CD4-positive, alpha-beta T cell treated with Interleukin-10 for 1 hour (primary cell): Measurements from ENCODE around the gene NLGN1.

Experiments used
- DNase-seq: peaks from one replicate; pipeline ENCODE4 v3.0.0-alpha.2; 2020

The NLGN1 gene

DNA sequence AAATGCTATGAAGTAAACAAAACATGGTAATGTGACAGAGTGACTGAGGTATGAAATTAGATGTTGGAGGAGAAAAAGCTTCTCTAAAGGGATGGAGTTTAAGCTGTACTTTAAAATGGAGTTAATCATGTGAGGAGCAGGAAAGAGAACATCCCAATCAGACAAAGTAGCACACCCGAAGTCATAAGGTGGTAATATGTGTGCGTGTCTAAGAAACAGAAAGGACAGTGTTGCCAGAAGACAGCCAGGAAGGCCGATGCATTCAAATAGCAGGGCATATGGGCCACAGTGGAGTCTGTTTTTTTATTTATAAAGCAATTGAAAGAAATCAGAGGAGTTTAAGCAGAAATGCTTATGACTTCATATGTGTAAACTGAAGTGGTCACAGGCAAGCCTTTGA, 376.3 kb downstream of the NLGN1 start:
- DNase-seq, result no peak

DNA sequence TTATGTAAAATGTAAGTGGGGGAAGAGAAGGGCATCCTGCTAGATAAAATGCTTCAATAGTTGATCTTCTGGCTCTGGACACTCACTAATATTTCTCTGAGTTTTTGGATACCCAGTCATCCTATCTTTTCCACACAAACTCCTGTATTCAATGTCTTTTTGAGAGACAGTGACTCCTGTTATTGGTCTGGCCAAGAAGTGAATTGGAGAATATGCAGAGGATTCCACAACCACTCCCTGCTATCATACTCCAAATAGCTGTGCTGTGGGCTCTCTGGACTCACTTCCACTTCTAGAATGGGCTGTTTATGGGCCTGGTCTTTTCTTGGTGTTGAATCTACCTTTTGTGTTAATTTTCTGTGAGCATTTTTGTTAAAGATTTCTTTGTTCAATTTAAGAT, 376.8 kb downstream of the NLGN1 start:
- no peak for DNase-seq

DNA sequence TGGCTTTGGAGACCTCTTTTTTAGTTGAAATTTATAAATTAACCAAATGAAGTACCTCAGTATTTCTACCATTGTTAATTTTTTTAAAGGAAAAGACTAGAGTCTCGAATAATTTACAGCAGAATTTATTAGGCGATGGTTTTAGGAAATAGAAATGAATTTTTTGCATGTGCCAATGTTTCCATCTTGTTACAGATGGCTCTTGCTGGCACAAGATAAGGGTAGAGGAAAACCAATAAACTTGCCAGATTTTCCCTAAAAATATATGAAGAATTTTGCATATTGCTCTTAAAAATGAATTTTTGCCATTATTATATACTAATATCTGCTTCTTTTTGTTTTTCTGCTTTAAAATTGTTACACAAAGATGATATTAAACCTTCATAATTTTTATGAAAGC, 380.7 kb downstream of the NLGN1 start:
- no peak for DNase-seq

DNA sequence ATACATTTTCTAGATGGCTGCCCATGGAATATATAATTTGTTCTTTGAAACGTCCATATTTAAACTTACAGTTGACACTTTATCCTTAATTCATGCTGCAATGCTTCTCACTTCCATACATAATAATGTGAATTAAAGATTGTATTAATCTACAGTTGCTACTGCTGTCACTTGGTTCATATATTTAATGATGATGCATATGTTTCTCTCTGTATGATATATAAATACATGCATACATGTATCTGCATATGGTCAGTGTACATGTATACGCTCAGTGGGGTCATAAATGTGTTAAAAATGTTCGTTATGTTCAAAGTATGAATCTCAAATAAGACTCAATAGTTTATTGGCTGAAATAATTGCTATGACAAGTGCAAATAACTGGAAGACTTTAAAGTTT, 382.5 kb downstream of the NLGN1 start:
- DNase-seq, result no peak

DNA sequence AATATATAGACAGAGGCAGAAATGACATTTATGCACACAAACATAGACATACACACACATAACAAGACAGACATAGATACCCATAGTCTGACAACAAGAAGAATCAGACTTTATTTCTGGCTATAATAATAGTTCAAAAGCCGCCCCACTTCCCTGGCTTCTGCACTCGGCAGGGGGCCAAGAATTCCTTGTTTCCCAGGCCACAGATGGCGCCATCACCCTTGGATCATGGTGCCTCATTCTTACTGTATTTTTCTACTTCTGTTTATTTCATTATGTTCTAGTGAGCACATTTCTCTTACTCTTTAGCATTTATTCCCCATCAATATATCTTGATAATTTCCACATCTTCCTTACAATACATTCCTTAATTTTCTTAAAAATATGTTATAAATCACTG, 387.5 kb downstream of the NLGN1 start:
- DNase-seq, result no peak

DNA sequence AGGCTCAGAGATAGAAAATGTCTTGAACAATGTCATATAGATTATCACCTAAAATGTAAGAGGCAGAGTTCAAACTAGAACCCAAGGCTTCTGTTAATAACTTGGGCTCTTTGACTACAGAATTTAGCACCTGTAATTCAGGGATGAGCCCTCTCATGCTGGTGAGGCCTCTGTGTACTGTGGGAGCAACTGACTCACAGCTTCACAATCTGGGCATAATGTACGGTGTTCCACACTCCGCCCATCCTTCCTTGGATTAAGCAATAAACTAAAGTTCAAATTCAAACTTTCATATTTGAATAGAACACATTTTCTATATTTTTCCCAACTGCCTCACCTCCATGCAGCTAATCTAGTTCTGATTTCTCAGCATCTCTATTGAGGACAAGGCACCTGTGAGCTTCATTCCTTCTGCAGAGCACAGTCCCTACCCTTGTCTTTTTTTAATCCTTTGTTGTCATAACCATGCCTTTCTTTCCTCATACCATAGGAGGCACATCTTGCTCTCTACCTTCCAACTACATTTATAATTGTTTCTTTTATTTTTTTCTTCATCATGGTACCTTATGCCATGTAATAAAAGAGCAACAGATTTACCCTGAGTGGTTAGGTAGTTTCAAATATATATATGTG, 392.1 kb downstream of the NLGN1 start:
- DNase-seq, result no peak

DNA sequence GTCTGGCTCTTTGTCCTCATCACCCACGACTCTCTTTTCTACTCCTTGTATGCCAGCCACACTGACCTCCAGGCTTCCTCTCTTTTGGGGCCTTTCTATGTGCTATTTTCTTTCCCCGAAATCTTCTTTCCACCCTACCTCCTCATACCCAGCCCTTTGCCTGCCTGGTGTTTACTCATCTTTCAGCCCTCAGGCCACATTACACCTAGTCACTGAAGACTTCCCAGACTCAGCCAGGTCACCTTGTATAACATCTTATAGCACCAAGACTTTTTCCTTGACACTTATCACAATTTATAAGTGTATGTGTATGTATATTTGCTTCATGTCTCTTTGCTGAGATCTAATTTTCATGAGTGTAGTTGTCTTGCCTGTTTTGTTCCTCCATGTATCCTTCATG, 396.4 kb downstream of the NLGN1 start:
- no peak for DNase-seq

DNA sequence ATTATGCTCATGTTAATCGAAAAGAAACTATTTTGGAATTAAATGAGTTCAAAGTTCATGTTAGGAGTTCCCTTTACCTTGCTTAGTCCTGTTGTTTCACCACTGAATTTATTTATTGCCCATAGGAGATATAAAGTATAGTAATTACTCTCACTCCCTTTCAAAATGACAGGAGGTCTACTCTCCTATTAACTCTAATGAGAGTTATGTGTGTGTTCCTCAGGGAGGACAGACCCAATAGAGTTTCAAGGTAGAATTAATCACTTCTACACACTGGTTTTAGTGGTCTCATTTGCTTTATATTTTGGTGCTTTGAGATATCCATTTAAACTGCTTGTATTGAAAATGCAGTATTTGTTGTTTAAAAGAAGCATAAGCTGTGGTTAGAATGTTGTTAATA, 398.9 kb downstream of the NLGN1 start:
- no peak for DNase-seq

DNA sequence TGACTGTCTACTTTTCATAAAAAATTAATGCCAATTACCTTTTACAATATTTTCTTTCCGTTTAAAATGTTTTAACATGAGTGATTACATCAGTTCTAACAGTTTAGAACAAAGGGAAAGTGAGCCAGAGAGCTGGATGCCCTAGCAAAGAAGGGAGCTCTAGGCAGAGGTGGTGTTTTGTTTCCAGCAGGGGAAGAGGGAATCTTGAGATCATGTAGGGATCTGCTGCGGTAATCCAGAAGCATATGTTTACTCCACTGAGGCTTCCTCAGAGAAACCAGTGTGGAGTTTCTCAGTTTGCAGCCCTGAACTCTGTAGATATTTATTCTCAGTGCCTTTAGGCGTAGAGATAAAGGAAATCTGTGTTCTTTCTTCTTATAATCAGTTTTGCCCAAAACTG, 399.3 kb downstream of the NLGN1 start:
- no peak for DNase-seq

DNA sequence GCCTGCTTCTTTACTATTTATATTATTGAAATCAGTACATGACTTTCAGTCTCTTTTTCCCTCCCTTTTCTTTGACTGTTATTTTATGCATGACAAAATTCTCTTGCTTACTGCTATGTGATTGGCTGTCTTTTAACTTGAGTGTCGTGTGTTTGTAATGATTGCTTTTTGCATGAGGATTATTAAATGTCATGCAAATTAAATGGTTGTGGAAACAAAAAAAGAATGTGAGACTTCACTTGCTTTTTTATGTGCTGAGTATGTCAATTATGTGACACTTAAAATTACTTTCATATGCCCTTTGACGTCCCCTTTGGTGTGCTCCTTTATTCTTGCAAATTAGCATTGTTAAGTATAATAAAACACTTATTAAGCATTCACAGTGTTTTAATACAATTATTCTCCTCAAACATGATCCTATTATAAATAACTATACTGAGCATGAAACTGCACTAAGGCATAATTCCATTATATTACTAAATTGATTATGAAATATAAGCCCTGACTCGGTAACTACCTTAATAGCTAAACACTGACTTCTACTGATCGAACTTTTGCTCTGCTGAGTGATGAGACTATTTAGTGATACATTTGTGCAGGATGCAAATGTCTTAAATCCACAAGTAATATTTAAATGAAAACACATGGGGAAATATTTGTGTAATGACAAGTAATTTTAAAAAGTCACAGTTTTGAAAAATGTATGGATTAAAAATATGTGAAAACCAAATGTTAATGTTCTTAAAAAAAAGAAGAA, 401.7 kb downstream of the NLGN1 start:
- no peak for DNase-seq

DNA sequence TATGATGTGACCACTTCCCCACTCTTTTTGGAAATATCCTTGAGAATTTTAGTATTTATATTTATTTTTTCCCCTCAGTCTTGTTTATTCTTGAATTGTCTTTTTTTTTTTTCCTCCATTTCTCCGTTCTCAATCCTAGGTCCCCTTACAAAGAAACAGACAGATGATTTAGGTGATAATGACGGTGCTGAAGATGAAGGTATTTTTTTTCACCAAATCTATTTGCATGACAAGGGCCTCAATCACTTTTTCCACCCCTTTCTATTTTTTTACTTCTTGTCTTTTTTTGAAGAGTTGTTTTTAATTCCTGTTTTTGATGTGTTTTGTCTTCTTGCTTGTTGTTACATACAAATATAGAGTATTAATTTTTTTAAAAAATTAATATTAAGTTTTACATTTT, 402.6 kb downstream of the NLGN1 start:
- DNase-seq, result no peak

DNA sequence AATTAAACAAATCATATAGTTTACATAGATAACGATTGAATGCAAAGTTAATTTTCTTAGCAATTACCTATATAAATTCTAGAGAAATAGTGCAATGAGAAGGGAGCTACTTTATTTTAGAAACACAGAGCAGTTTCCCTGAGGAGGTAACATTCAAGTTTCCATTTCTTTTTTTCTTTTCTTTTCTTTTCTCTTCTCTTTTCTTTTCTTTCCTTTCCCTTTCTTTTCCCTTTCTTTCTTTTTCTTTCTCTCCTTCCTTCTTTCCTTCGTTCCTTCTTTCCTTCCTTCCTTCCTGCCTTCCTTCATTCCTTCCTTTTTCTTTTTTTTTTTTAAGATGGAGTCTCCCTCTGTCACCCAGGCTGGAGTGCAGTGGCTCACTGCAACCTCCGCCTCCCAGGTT, 417.3 kb downstream of the NLGN1 start:
- no peak for DNase-seq

DNA sequence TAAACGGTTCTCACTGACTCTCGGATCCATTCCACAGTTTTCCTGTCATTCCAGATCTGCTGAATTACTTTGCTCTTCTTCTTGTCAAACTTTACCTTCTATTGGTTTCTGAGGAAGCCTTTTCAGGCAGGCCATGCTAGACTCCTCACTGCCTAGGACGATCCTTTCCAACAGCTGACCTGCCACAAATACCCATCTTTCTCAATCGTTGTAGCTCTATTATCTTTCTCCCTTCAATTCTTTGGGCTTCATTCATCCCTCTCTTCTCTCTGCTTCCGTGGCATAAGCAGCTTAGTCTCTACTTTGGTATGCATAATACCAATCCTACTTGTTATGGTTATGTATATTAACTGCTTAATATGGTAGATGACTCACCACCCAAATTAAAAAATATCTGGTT, 421.8 kb downstream of the NLGN1 start:
- no peak for DNase-seq

DNA sequence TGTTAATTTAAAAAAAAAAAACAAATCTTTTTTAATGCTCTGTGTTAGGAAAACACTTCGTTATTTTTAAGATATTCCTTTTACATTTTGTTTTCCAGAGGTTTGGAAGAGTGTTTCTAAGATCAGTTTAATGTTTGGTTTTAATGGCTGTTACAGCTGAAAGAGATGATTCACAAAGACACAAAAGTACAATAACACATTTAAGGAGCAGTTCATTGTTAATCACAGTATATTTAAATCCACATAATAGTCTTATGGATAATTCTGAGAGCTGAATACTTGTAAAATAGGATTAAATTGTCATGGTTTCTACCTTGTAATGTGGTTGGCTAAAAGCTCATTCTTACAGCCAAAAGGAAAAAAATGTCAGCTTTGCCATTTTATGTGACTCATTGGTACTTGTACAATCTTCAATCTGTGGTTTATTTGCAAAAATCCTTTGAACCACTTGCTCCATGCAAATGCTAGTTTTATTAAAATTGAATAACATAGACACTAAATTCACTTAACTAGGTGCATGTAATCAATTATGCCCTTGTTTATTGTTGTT, 426.4 kb downstream of the NLGN1 start:
- DNase-seq, result no peak

DNA sequence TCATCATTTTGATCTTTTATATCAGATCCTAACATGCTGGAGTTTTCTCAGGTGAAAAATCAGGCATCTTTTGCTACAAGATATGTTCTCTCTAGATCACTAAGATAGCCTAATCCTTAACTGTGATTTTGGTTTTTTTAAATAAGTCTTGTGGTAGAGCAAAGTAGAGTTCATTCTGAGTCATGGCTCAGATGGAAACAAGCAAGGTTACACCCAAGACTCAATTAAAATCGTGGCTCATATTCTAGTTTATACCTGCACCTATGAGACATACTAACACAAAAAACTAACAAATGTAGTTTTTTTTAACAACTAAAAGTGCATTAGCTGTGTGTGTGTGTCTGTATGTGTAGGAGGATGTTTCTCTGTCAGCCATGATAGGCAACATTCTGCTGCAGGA, 428.2 kb downstream of the NLGN1 start:
- DNase-seq, result no peak

DNA sequence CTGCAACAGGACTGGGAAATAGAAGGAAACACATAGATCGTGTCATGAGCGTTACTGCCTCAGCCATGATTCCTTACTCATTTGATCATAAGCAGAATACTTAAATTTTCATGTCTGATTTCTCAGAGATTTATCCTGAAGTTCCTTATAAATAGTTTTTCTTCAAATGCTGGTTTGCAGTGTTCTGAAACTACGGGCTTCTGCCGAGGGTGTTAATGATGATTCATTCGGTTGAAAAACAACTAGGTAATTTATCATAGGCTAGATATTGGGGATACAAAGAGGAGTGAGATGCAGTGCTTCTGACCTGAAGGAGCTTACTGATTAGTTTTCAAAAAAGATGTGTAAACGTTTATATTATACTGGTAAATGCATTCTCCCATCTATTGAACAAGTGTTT, 428.9 kb downstream of the NLGN1 start:
- no peak for DNase-seq

DNA sequence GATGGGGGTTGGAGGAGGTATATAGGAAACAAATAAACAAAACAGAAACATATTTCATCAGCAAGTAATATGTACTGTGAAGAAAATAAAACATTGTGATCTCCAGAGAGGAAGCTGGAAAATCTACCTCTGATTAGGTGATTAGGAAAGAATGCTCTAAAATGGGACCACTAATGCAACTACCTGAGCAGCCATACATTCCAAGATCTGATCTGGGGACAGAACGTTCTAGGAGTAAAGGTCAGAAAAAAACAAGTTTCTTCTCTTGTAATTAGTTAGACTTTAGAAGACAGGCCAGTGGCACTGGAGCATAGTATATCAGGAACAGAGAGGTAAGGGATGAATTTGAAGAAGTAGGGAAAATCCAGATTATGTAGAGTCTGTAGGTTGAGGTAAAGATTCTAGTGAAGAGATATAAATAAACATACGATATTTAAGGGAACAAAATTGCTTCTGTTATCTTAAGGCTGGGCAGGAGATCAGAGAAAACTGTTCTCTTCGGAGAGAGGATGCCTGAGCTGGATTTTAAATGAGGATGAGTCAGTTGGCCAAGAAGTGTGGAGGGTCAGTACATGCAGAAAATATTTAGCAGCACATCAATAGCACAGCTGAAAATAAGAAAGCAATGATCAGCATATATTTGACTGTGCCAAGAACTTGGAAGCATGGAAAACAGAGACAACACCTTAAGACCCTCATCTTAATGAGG, 429.5 kb downstream of the NLGN1 start:
- DNase-seq, result no peak

DNA sequence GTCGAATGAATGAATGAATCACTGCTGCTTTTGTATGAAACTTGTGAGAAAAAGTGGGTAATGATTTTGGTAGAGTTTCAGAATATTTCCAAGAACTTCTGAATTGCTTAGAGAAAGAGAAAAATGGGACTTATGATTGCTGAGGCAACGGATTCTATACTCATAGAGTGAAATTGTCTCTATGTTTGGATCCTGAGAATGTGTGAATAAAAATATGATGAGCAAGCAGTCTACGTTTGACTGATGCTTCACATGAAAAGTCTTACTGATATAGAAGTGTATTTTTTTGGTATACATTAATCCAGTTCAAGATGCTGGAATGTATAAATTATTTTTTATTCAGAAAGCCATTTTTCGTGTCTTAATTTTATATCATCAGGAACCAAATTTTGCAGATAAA, 441.1 kb downstream of the NLGN1 start:
- no peak for DNase-seq

DNA sequence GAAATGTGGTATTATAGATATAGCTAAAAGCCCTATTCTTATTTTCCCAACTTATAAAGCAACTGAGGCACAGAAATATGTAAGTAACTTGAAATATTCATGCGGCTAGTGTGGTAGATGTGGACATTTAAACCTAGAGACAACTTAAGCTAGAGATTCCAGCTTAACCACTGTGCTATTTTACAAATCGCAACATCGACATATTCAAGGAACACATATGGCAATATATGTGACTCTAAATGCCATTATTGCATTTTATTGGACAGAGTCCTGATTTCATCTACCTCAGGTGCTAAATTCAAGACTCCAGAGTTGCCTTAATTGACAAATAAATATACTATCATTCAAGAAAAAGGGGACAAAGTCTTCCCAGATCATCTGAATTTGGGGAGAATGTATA, 442.3 kb downstream of the NLGN1 start:
- DNase-seq, result no peak

DNA sequence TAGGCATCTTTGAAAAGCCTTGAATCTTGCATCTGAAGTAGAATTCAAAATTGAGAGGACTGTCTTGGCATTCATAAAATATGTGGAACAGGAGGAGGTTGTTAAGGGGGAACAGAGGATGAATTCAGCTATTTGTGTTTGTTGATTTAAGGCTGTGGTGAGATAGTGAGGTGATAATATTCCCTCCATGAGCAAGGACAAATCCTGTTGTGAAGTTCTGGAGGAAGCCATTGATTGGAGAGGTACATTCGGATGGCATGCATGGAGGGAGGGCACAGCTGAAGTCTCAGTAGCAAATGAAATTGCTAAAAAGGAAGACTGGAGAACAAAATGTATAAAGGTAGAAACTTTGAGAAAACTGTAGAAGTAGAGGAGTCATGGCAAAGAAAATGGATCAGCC, 443.8 kb downstream of the NLGN1 start:
- DNase-seq, result no peak

DNA sequence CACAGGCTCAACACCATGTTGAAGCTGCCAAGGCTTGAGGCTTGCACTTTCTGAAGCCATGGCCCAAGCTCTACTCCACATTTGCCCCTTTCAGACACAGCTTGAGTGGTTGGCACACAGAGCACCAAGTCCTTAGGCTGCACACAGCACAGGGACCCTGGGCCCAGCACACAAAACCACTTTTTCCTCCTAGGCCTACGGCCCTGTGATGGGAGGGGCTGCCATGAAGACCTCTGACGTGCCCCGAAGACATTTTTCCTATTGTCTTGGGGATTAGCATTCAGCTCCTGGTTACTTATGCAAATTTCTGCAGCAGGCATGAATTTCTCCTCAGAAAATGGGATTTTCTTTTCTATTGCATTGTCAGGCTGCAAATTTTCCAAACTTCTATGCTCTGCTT, 445.5 kb downstream of the NLGN1 start:
- DNase-seq, result no peak

DNA sequence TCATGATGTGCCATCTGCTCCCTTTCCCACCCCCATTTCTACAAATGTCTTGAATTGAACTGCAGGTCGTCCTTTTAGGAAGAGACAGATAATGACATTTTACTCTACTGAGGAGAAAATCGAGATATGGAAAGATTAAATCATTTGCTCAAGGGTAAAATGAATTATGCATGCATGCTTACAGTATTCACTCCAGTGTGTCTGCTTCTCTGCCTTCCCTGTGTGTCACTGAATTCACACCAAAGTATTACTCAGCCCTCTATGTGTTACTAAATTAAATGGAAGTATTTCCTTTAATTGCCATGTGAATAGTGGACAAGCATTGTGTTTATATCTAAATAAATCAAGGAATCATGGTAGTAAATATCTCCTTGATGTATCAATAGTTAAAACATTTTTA, 449.0 kb downstream of the NLGN1 start:
- no peak for DNase-seq

DNA sequence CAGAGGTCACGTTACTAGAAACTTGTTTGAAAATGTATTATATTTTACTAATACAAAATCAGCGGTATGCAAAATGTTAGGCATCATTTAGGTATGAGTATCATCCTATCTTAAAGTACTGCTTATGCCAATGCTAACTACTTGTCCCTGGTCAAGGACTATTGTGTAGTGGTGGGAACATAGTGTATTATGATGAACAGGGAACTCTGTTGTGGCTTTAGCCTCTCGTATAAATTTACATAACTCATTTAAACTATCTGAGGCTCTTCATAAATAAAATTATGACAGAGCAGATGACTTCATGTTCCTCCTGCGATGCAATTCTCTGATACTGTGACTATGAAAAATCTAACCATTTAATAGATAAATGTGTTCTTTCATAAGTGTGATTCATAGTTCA, 451.9 kb downstream of the NLGN1 start:
- DNase-seq, result no peak

DNA sequence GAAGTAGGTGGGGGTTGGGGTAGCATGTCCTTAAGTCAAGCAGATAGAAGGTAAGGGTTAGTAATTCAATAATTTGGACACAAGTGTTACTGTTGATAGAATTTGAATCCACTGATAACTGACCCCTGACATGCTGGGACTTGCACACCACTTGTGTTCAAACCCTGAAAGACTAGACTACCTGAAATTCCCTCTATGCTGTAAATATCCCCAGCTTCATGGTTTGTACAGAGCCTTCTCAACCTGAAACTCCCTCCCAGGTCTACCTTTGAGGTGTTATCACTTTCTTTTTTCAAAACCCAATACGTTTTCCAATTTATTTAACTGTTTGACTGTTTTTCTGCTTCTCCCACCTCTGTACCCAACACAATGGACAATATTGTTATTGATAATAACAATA, 459.6 kb downstream of the NLGN1 start:
- no peak for DNase-seq
